SK-N-MC (cell line): Measurements from ENCODE around the gene SOST.

ENCODE experiments used
- DNase-seq: peaks from one replicate; pipeline ENCODE4 v3.0.0-alpha.2; 2011; ENCODE audit warnings: low read depth, low spot score
- H3K27ac ChIP-seq: fragments of 200-600 bp; sonication (generic); 2 replicates; pipeline ENCODE4 v1.5.1; 2016; ENCODE audit warnings: mixed run types
- H3K36me3 ChIP-seq: fragments of 200-600 bp; sonication (generic); 2 replicates; pipeline ENCODE4 v1.6.1; 2017; ENCODE audit warnings: antibody characterized with exemption, low read length, mixed read lengths; ENCODE audit not compliant: insufficient read depth
- H3K4me3 ChIP-seq: fragments of 200-600 bp; sonication (generic); 2 replicates; pipeline ENCODE4 v1.5.1; 2016
- H3K9ac ChIP-seq: fragments of 200-600 bp; sonication (generic); 2 replicates; pipeline ENCODE4 v1.8.0; 2017; ENCODE audit warnings: mixed run types, mixed read lengths; ENCODE audit not compliant: insufficient read length
- H3K9me3 ChIP-seq: fragments of 200-600 bp; sonication (generic); 2 replicates; pipeline ENCODE4 v1.6.1; 2017; ENCODE audit warnings: low read depth, mild to moderate bottlenecking, antibody characterized with exemption, low read length, moderate library complexity, mixed read lengths
- EZH2 ChIP-seq: fragments of 200-600 bp; sonication (generic); IDR thresholded peaks from one replicate; pipeline ENCODE4 v1.6.1; 2017; ENCODE audit warnings: antibody characterized with exemption
- FOXP2 ChIP-seq: optimal IDR thresholded peaks from 2 replicates; pipeline ENCODE3; 2011; ENCODE audit warnings: mild to moderate bottlenecking, moderate library complexity; ENCODE audit not compliant: insufficient read depth; ENCODE audit errors: extremely low read length, control extremely low read depth
- POLR2AphosphoS5 ChIP-seq: IDR thresholded peaks from 2 replicates; pipeline ENCODE4 v1.6.1; 2012; ENCODE audit warnings: mild to moderate bottlenecking, low read depth, low read length, borderline replicate concordance

Gene SOST

GRCh38 chr17:43722870-43723665 lies 35.5 kb downstream of the SOST start:
- TF ChIP-seq FOXP2: no peak
- TF ChIP-seq EZH2: no peak
- no peak for TF ChIP-seq POLR2AphosphoS5
- Histone ChIP-seq H3K9ac (no peak overlapping the region), H3K4me3 (no peak overlapping the region), H3K27ac (no peak overlapping the region), H3K9me3 (no peaks in the 10 kb centered on the region), H3K36me3 (no peaks in the 10 kb centered on the region)
- no peak for DNase-seq

- TF ChIP-seq FOXP2: no peak
- no peak for TF ChIP-seq EZH2
- TF ChIP-seq POLR2AphosphoS5: no peak
- Histone ChIP-seq H3K4me3 (no peak overlapping the region), H3K9ac (no peak overlapping the region), H3K9me3 (no peaks in the 10 kb centered on the region), H3K36me3 (no peaks in the 10 kb centered on the region), H3K27ac (no peak overlapping the region)
- no peak for DNase-seq
Observed at GRCh38 chr17:43722269-43722619, 36.3 kb downstream of the SOST start.

GRCh38 chr17:43721537-43722268 lies 36.9 kb downstream of the SOST start:
- Histone ChIP-seq H3K9me3 (no peaks in the 10 kb centered on the region), H3K4me3 (no peak overlapping the region), H3K9ac (no peak overlapping the region), H3K27ac (no peak overlapping the region), H3K36me3 (no peaks in the 10 kb centered on the region)
- TF ChIP-seq EZH2 (no peak), FOXP2 (no peak), POLR2AphosphoS5 (no peak)
- no peak for DNase-seq

GRCh38 chr17:43720311-43721060 lies 38.1 kb downstream of the SOST start:
- Histone ChIP-seq H3K9me3 (no peaks in the 10 kb centered on the region), H3K36me3 (no peaks in the 10 kb centered on the region), H3K9ac (no peak overlapping the region), H3K27ac (no peak overlapping the region), H3K4me3 (no peak overlapping the region)
- no peak for TF ChIP-seq POLR2AphosphoS5
- TF ChIP-seq EZH2: no peak
- TF ChIP-seq FOXP2: no peak
- no peak for DNase-seq

- no peaks in the 10 kb centered on the region for H3K36me3 ChIP-seq
- TF ChIP-seq EZH2 (no peak), POLR2AphosphoS5 (no peak), FOXP2 (no peak)
- H3K9ac ChIP-seq: no peak overlapping the region
- H3K9me3 ChIP-seq: no peaks in the 10 kb centered on the region
- no peak overlapping the region for H3K4me3 ChIP-seq
- no peak for DNase-seq
- H3K27ac ChIP-seq: no peak overlapping the region
Observed at GRCh38 chr17:43719578-43719977, 39.0 kb downstream of the SOST start.

GRCh38 chr17:43718544-43718943 lies 40.0 kb downstream of the SOST start:
- Histone ChIP-seq H3K36me3 (no peaks in the 10 kb centered on the region), H3K9me3 (no peaks in the 10 kb centered on the region), H3K27ac (no peak overlapping the region), H3K9ac (no peak overlapping the region), H3K4me3 (no peak overlapping the region)
- TF ChIP-seq POLR2AphosphoS5: no peak
- no peak for TF ChIP-seq FOXP2
- TF ChIP-seq EZH2: no peak
- DNase-seq: no peak

GRCh38 chr17:43717913-43718312 lies 40.7 kb downstream of the SOST start:
- DNase-seq: no peak
- Histone ChIP-seq H3K9me3 (no peaks in the 10 kb centered on the region), H3K9ac (no peak overlapping the region), H3K4me3 (no peak overlapping the region), H3K36me3 (no peaks in the 10 kb centered on the region), H3K27ac (no peak overlapping the region)
- no peak for TF ChIP-seq EZH2

- TF ChIP-seq FOXP2 (no peak), POLR2AphosphoS5 (no peak), EZH2 (no peak)
- no peaks in the 10 kb centered on the region for H3K9me3 ChIP-seq
- DNase-seq: no peak
- H3K4me3 ChIP-seq: no peak overlapping the region; the same call in 1 of the 2 replicates
- H3K27ac ChIP-seq: no peak overlapping the region
- no peak overlapping the region for H3K9ac ChIP-seq
- no peaks in the 10 kb centered on the region for H3K36me3 ChIP-seq
Observed at GRCh38 chr17:43714465-43715149, 44.0 kb downstream of the SOST start.
